Suprapubic skin (tissue), 4 donors: ENCODE measurements around the gene MCOLN2.

ENCODE experiments used
- CTCF ChIP-seq, 2 donors: fragments of 200-600 bp in 1 of 2; fragments of 450-650 bp in 1 of 2; sonication (generic) in 1 of 2; IDR thresholded peaks; one replicate each; pipeline ENCODE4 v1.5.1; 2016 to 2019; ENCODE audit warnings: antibody characterized with exemption in 2 of 2, mild to moderate bottlenecking in 1 of 2, moderate library complexity in 1 of 2
- EP300 ChIP-seq: sonication (generic); formaldehyde crosslinking; IDR thresholded peaks from one replicate; pipeline ENCODE4 v1.6.1; 2017; ENCODE audit warnings: antibody characterized with exemption
- POLR2A ChIP-seq, 2 donors: fragments of 450-650 bp; IDR thresholded peaks; one replicate each; pipeline ENCODE4 v1.6.1; 2017; ENCODE audit warnings: antibody characterized with exemption in 2 of 2, mild to moderate bottlenecking in 2 of 2, moderate library complexity in 2 of 2
- POLR2AphosphoS5 ChIP-seq, 3 donors: sonication (generic); formaldehyde crosslinking; IDR thresholded peaks; one replicate each; pipeline ENCODE4 v1.6.1; 2017; ENCODE audit warnings: antibody characterized with exemption in 3 of 3

- no peak for TF ChIP-seq EP300
- no peak for TF ChIP-seq CTCF (IDR thresholded peaks at IDR 0.05)
- TF ChIP-seq POLR2A (IDR thresholded peaks at IDR 0.05): no peak
- TF ChIP-seq POLR2AphosphoS5 (IDR thresholded peaks at IDR 0.05): no peak
Measured at GRCh38 chr1:85042413-85042812, 45.5 kb upstream of the MCOLN2 start.
